Measurements from ENCODE around the gene GLDC.

GLDC gene

GRCh38 chr9:6676254-6676921, 30.9 kb upstream of the GLDC start:
- DNase-seq (ENCODE audit: low read depth in 1 of 2, low spot score in 1 of 2), result no peak
- TF ChIP-seq SPI1 (IDR thresholded peaks at IDR 0.05; ENCODE audit: borderline replicate concordance, low read depth), result no peak
- Histone ChIP-seq H3K27ac (replicated peaks) (no peak overlapping the region), H3K4me3 (replicated peaks; ENCODE audit: insufficient read depth, low read length) (no peak overlapping the region), H3K27me3 (ENCODE audit: insufficient read depth, poor library complexity, severe bottlenecking) (no peaks in the 10 kb centered on the region)

- no peak overlapping the region for H3K4me3 ChIP-seq (replicated peaks; ENCODE audit: insufficient read depth, low read length)
- no peak overlapping the region for H3K27ac ChIP-seq (replicated peaks)
- H3K27me3 ChIP-seq (ENCODE audit: insufficient read depth, poor library complexity, severe bottlenecking), result no peaks in the 10 kb centered on the region
- TF ChIP-seq GABPA (IDR thresholded peaks at IDR 0.05; ENCODE audit: low read depth) (no peak), SPI1 (IDR thresholded peaks at IDR 0.05; ENCODE audit: borderline replicate concordance, low read depth) (no peak), CTCF (IDR thresholded peaks at IDR 0.05; ENCODE audit: insufficient read depth, low read length) (no peak), POLR2AphosphoS5 (IDR thresholded peaks at IDR 0.05; ENCODE audit: low read depth) (no peak), REST (IDR thresholded peaks at IDR 0.05; ENCODE audit: insufficient replicate concordance, low read depth) (no peak)
- no peak for DNase-seq (ENCODE audit: low read depth in 1 of 2, low spot score in 1 of 2)
Measured at GRCh38 chr9:6675268-6675667, 29.7 kb upstream of the GLDC start.

- Histone ChIP-seq H3K27ac (replicated peaks) (no peak overlapping the region), H3K4me3 (replicated peaks; ENCODE audit: insufficient read depth, low read length) (no peak overlapping the region), H3K27me3 (ENCODE audit: insufficient read depth, poor library complexity, severe bottlenecking) (no peaks in the 10 kb centered on the region)
- TF ChIP-seq CTCF (IDR thresholded peaks at IDR 0.05; ENCODE audit: insufficient read depth, low read length) (no peak), POLR2AphosphoS5 (IDR thresholded peaks at IDR 0.05; ENCODE audit: low read depth) (no peak)
- DNase-seq (ENCODE audit: low read depth in 1 of 2, low spot score in 1 of 2), result no peak
Measured at GRCh38 chr9:6673326-6674025, 27.9 kb upstream of the GLDC start.

- Histone ChIP-seq H3K4me3 (replicated peaks; ENCODE audit: insufficient read depth, low read length) (no peak overlapping the region), H3K27ac (replicated peaks) (no peak overlapping the region), H3K27me3 (ENCODE audit: insufficient read depth, poor library complexity, severe bottlenecking) (no peaks in the 10 kb centered on the region)
- TF ChIP-seq CTCF (IDR thresholded peaks at IDR 0.05; ENCODE audit: insufficient read depth, low read length) (no peak), REST (IDR thresholded peaks at IDR 0.05; ENCODE audit: insufficient replicate concordance, low read depth) (no peak), POLR2AphosphoS5 (IDR thresholded peaks at IDR 0.05; ENCODE audit: low read depth) (no peak), SPI1 (IDR thresholded peaks at IDR 0.05; ENCODE audit: borderline replicate concordance, low read depth) (no peak), GABPA (IDR thresholded peaks at IDR 0.05; ENCODE audit: low read depth) (no peak)
- DNase-seq (ENCODE audit: low read depth in 1 of 2, low spot score in 1 of 2), result no peak
Measured at GRCh38 chr9:6672118-6672517, 26.6 kb upstream of the GLDC start.
